Measurements from ENCODE around the gene BCL2L2.

Gene BCL2L2

DNA sequence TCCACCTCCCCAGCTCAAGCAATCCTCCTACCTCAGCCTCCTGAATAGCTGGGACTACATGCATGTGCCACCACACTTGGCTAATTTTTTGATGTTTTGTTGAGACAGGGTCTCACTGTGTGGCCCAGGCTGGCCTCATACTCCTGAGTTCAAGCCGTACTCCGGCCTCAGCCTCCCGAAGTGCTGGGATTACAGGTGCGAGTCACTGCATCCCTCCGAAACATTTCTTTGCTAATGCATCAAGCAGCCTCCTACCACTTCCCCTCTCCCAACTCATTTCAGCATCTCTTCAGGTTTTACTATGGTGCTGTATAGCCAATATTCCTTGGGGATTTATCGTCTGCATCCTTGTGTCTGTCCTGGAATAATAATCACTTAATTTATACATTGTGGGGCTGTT is 48.4 kb downstream of the BCL2L2 start:
- Histone ChIP-seq H3K9ac (ENCODE audit: low read length in 5 of 5) (no peak overlapping the region), H3K9me3 (ENCODE audit: control insufficient read depth in 5 of 5, low read length in 5 of 5) (no peaks in the 10 kb centered on the region), H3K4me3 (ENCODE audit: low read depth in 1 of 5, low read length in 5 of 5) (no peak overlapping the region), H3K36me3 (ENCODE audit: control insufficient read depth in 5 of 5, insufficient read depth in 5 of 5, low read length in 5 of 5) (peaks cover 0 to 25% (median 13%) of the 10 kb centered on the region in 5 donors), H3K27ac (ENCODE audit: low read depth, low read length) (no peak overlapping the region), H3K4me1 (ENCODE audit: control insufficient read depth in 5 of 5, insufficient read depth in 5 of 5, low read length in 5 of 5) (peaks cover 2 to 18% (median 17%) of the 10 kb centered on the region in 5 donors), H3K27me3 (ENCODE audit: control insufficient read depth in 5 of 5, insufficient read depth in 4 of 5, low read length in 5 of 5) (peaks cover 2 to 19% (median 10%) of the 10 kb centered on the region in 5 donors)

DNA sequence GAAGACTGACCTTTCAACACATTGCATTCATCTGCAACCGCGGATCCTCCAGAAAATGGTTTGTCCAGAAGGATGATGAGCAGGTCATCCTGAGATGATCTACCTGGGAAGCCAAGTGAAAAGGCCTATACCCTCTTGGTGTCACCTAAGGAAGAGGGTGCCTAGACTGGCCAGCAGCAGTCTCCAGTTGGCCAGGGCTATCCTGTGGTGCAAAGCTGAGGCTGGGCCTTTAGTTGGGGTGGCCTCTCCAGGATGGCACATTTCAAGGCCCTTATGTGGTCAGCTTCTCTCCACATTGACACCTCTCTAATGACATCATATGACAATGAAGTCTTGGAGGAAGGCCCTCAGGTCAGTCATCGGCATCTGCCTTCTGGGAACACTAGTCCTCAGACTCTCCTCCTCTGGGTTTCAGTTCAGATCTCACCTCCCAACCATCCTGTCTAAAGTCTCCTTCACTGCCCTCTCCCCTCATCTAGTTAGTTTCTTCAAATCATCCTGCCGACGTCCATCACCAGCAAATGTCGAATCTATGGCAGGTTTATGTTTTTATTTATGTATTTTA is 49.3 kb downstream of the BCL2L2 start:
- Histone ChIP-seq H3K27ac (ENCODE audit: low read depth, low read length) (no peak overlapping the region), H3K9me3 (ENCODE audit: control insufficient read depth in 5 of 5, low read length in 5 of 5) (no peaks in the 10 kb centered on the region), H3K36me3 (ENCODE audit: control insufficient read depth in 5 of 5, insufficient read depth in 5 of 5, low read length in 5 of 5) (peaks cover 0 to 30% (median 14%) of the 10 kb centered on the region in 5 donors), H3K4me3 (ENCODE audit: low read depth in 1 of 5, low read length in 5 of 5) (no peak overlapping the region), H3K4me1 (ENCODE audit: control insufficient read depth in 5 of 5, insufficient read depth in 5 of 5, low read length in 5 of 5) (peaks cover 2 to 21% (median 17%) of the 10 kb centered on the region in 5 donors), H3K9ac (ENCODE audit: low read length in 5 of 5) (no peak overlapping the region), H3K27me3 (ENCODE audit: control insufficient read depth in 5 of 5, insufficient read depth in 4 of 5, low read length in 5 of 5) (peaks cover 2 to 17% (median 10%) of the 10 kb centered on the region in 5 donors)

DNA sequence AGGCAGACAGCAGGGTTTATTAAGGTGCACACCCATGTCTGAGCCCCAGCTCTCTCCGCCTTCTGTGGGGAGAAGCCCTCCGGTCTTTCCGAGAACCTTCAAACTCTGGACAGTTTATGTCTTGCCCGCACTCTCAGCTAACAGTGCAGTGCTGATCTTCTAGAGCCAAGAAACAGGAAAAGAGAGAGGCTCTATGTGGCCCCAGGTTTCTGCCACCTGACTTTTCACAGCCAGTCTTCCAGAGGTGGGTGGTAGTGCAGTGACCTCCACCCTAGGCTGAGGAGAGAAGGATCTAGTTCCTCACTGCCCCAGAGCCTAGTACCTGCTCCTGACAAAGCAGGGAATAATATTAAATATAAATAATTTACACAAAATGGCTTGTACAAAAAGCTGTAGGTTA is 50.0 kb downstream of the BCL2L2 start:
- Histone ChIP-seq H3K4me3 (ENCODE audit: low read depth in 1 of 5, low read length in 5 of 5) (no peak overlapping the region), H3K9ac (ENCODE audit: low read length in 5 of 5) (no peak overlapping the region), H3K27me3 (ENCODE audit: control insufficient read depth in 5 of 5, insufficient read depth in 4 of 5, low read length in 5 of 5) (peaks cover 0 to 10% (median 4%) of the 10 kb centered on the region in 5 donors), H3K36me3 (ENCODE audit: control insufficient read depth in 5 of 5, insufficient read depth in 5 of 5, low read length in 5 of 5) (peaks cover 0 to 30% (median 14%) of the 10 kb centered on the region in 5 donors), H3K9me3 (ENCODE audit: control insufficient read depth in 5 of 5, low read length in 5 of 5) (no peaks in the 10 kb centered on the region), H3K4me1 (ENCODE audit: control insufficient read depth in 5 of 5, insufficient read depth in 5 of 5, low read length in 5 of 5) (peaks cover 2 to 20% (median 16%) of the 10 kb centered on the region in 5 donors), H3K27ac (ENCODE audit: low read depth, low read length) (no peak overlapping the region)

DNA sequence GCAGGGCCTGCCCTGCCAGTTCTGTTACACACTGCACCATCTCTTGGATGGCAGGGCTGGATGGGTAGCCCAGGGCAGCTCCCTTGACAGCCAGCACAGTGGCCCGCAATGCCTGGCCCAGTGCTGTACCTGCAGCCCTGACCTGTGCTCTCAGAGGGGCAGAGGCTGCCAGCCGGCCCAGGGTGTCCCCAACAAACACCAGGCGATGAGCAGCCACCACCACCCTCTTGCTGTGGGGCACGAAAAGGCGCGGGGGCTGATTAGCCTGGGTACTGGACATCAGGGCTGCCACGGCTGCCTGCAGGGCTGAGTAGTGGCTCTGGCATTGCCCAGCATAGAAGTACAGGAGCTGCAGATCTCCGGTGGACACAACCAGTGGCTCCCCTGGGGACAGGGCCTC is 50.6 kb downstream of the BCL2L2 start:
- H3K4me3 ChIP-seq (ENCODE audit: low read depth in 1 of 5, low read length in 5 of 5), result no peak overlapping the region
- no peaks in the 10 kb centered on the region for H3K9me3 ChIP-seq (ENCODE audit: control insufficient read depth in 5 of 5, low read length in 5 of 5)
- H3K27ac ChIP-seq (ENCODE audit: low read depth, low read length), result no peak overlapping the region
- H3K4me1 ChIP-seq (ENCODE audit: control insufficient read depth in 5 of 5, insufficient read depth in 5 of 5, low read length in 5 of 5), result peaks cover 2 to 19% (median 16%) of the 10 kb centered on the region in 5 donors
- no peak overlapping the region for H3K9ac ChIP-seq (ENCODE audit: low read length in 5 of 5)
- H3K27me3 ChIP-seq (ENCODE audit: control insufficient read depth in 5 of 5, insufficient read depth in 4 of 5, low read length in 5 of 5), result peaks cover 0 to 4% (median 0%) of the 10 kb centered on the region in 5 donors
- H3K36me3 ChIP-seq (ENCODE audit: control insufficient read depth in 5 of 5, insufficient read depth in 5 of 5, low read length in 5 of 5), result peaks cover 0 to 30% (median 14%) of the 10 kb centered on the region in 5 donors

DNA sequence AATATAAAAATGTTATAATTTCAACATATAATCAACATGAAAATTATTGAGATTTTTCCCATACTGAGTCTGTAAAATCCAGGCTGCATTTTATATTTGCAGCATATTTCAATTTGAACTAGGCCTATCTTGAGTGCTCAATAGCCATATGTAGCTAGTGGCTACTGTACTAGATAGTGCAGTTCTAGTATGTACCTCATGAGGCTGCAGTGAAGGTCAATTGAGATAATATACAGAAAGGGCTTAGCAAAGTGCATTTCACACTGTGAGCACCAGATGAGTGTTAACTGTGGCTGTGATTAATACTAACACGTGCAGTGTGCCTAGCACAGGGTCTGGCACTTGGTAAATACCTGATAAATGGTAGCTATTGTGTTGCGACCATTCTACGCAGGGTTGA is 51.4 kb downstream of the BCL2L2 start:
- Histone ChIP-seq H3K4me1 (ENCODE audit: control insufficient read depth in 5 of 5, insufficient read depth in 5 of 5, low read length in 5 of 5) (peaks cover 1 to 13% (median 11%) of the 10 kb centered on the region in 5 donors), H3K4me3 (ENCODE audit: low read depth in 1 of 5, low read length in 5 of 5) (no peak overlapping the region), H3K9me3 (ENCODE audit: control insufficient read depth in 5 of 5, low read length in 5 of 5) (no peaks in the 10 kb centered on the region), H3K9ac (ENCODE audit: low read length in 5 of 5) (no peak overlapping the region), H3K36me3 (ENCODE audit: control insufficient read depth in 5 of 5, insufficient read depth in 5 of 5, low read length in 5 of 5) (peaks cover 0 to 30% (median 14%) of the 10 kb centered on the region in 5 donors), H3K27me3 (ENCODE audit: control insufficient read depth in 5 of 5, insufficient read depth in 4 of 5, low read length in 5 of 5) (peaks cover 0 to 2% (median 0%) of the 10 kb centered on the region in 5 donors), H3K27ac (ENCODE audit: low read depth, low read length) (no peak overlapping the region)

DNA sequence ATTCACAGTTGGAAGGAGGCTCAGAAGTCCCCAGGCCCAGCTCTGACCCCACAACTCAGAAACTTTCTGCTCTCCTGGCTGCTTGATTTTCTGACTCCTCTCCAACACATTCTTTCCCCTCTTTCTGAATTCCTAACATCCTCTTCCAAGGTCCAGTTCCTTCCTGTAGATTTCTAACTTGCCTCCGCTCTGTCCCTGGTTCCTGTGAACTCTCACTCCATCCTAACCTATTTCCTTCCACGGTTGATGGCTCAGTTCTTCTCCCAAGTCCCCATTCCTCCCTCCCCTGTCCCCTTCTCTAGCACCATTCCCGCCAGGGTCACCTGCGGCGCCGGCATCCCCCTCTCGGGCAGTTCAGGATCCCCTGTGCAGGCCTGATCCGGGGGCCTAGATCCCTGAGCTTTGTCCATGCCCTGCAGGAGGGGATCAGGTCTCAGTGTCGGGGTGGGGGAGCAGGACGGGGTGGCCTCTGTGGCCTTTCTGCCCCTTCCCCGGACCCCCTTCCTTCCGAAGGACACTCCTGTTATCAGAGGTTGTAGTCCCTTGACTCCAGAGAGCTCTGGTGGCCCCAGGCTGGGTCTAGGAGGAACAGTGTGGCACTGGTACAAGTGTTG is 52.0 kb downstream of the BCL2L2 start:
- Histone ChIP-seq H3K27me3 (ENCODE audit: control insufficient read depth in 5 of 5, insufficient read depth in 4 of 5, low read length in 5 of 5) (peaks cover 0 to 2% (median 0%) of the 10 kb centered on the region in 5 donors), H3K9me3 (ENCODE audit: control insufficient read depth in 5 of 5, low read length in 5 of 5) (no peaks in the 10 kb centered on the region), H3K4me3 (ENCODE audit: low read depth in 1 of 5, low read length in 5 of 5) (no peak overlapping the region), H3K36me3 (ENCODE audit: control insufficient read depth in 5 of 5, insufficient read depth in 5 of 5, low read length in 5 of 5) (peaks cover 0 to 30% (median 14%) of the 10 kb centered on the region in 5 donors), H3K9ac (ENCODE audit: low read length in 5 of 5) (peak overlapping the region in 1 of 5 donors; percentile 48), H3K27ac (ENCODE audit: low read depth, low read length) (no peak overlapping the region), H3K4me1 (ENCODE audit: control insufficient read depth in 5 of 5, insufficient read depth in 5 of 5, low read length in 5 of 5) (peaks cover 0 to 19% (median 13%) of the 10 kb centered on the region in 5 donors)

DNA sequence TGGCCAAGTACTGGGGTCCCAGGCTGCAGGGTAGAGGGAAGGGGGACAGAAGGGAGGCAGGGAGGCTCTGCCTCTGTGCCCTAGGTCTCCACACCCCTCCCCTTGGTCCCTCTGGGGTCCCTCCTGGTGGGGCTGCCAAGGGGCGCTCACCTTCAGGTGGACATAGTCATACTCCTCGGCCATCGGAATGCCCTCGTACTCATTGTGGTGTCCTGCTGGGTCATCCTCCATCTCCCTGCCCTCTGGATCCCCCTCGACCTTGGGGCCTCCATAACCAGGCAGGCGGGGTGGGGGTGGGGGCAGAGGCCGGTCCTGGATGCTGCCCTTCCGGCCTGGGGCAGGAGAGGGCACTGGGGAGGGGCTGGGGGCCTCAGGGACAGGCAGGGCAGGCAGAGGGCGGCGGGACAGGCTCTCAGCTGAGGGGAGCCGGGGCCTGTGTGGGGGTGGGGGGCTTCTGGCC is 52.6 kb downstream of the BCL2L2 start:
- peaks cover 0 to 2% (median under 1%) of the 10 kb centered on the region in 5 donors for H3K27me3 ChIP-seq (ENCODE audit: control insufficient read depth in 5 of 5, insufficient read depth in 4 of 5, low read length in 5 of 5)
- peaks cover 0 to 30% (median 14%) of the 10 kb centered on the region in 5 donors for H3K36me3 ChIP-seq (ENCODE audit: control insufficient read depth in 5 of 5, insufficient read depth in 5 of 5, low read length in 5 of 5)
- H3K4me1 ChIP-seq (ENCODE audit: control insufficient read depth in 5 of 5, insufficient read depth in 5 of 5, low read length in 5 of 5), result peaks cover 0 to 24% (median 18%) of the 10 kb centered on the region in 5 donors
- H3K9me3 ChIP-seq (ENCODE audit: control insufficient read depth in 5 of 5, low read length in 5 of 5), result no peaks in the 10 kb centered on the region
- no peak overlapping the region for H3K4me3 ChIP-seq (ENCODE audit: low read depth in 1 of 5, low read length in 5 of 5)
- no peak overlapping the region for H3K27ac ChIP-seq (ENCODE audit: low read depth, low read length)
- peak overlapping the region in 1 of 5 donors; percentile 48 for H3K9ac ChIP-seq (ENCODE audit: low read length in 5 of 5)

DNA sequence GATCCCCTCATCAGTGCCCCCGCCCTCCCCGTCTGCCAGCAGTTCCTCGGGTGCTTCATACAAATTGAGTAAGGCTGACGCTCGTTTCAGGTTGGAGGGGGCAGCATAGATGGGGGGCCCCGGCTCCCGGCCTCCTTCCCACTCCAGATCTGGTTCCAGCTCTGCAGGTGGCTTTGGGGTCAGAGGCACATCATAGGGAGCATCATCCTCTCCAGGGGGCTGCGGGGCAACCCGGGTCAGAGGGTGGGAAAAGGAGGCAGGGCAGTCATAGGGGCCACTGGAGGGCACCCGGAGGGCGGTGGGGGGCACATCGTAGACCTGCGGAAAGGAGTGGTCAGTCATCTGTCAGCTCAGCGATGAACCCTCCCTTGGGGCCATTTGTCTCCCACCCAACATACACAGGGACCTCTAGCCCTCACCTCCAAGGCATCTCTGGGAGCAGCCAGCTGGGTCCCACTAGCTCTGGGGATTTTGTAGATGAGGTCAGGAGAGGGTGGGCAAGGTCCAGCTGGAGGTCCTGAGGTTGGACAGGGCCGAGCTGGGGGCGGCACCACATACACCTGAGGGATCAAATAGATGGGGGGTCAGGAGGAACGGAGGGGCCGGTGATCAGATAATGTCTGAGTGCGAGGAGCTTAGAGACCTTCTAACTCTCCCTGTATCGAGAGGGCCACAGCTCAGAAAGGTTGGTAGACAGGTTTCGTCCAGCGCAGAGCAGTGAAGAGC is 53.3 kb downstream of the BCL2L2 start:
- Histone ChIP-seq H3K27me3 (ENCODE audit: control insufficient read depth in 5 of 5, insufficient read depth in 4 of 5, low read length in 5 of 5) (peaks cover 0 to 5% (median 0%) of the 10 kb centered on the region in 5 donors), H3K4me3 (ENCODE audit: low read depth in 1 of 5, low read length in 5 of 5) (no peak overlapping the region), H3K27ac (ENCODE audit: low read depth, low read length) (no peak overlapping the region), H3K36me3 (ENCODE audit: control insufficient read depth in 5 of 5, insufficient read depth in 5 of 5, low read length in 5 of 5) (peaks cover 0 to 30% (median 14%) of the 10 kb centered on the region in 5 donors), H3K9me3 (ENCODE audit: control insufficient read depth in 5 of 5, low read length in 5 of 5) (no peaks in the 10 kb centered on the region), H3K9ac (ENCODE audit: low read length in 5 of 5) (no peak overlapping the region), H3K4me1 (ENCODE audit: control insufficient read depth in 5 of 5, insufficient read depth in 5 of 5, low read length in 5 of 5) (peaks cover 0 to 31% (median 24%) of the 10 kb centered on the region in 5 donors)

DNA sequence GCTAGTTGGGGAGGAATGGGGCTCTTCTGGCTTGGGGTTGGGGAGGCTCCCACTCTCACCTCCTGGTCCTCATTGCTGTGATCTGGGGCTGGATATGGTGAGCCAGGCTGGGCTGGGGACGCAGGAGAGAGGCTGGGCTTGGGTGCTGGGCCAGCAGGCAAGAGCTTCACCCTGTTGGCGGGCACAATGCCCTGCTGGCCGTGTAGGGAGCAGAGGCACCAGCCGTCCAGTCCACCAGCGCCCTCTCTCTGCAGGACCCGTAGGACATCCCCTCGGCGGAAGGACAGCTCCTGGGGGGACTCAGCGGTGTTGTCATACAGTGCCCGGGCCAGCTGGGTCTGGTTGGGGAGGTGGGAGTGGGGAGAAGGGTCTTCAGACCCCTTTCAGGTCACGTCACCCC is 53.9 kb downstream of the BCL2L2 start:
- H3K27me3 ChIP-seq (ENCODE audit: control insufficient read depth in 5 of 5, insufficient read depth in 4 of 5, low read length in 5 of 5), result peaks cover 0 to 5% (median 0%) of the 10 kb centered on the region in 5 donors
- peaks cover 0 to 34% (median 24%) of the 10 kb centered on the region in 5 donors for H3K4me1 ChIP-seq (ENCODE audit: control insufficient read depth in 5 of 5, insufficient read depth in 5 of 5, low read length in 5 of 5)
- no peak overlapping the region for H3K27ac ChIP-seq (ENCODE audit: low read depth, low read length)
- H3K4me3 ChIP-seq (ENCODE audit: low read depth in 1 of 5, low read length in 5 of 5), result no peak overlapping the region
- H3K36me3 ChIP-seq (ENCODE audit: control insufficient read depth in 5 of 5, insufficient read depth in 5 of 5, low read length in 5 of 5), result peaks cover 0 to 30% (median 14%) of the 10 kb centered on the region in 5 donors
- H3K9me3 ChIP-seq (ENCODE audit: control insufficient read depth in 5 of 5, low read length in 5 of 5), result no peaks in the 10 kb centered on the region
- no peak overlapping the region for H3K9ac ChIP-seq (ENCODE audit: low read length in 5 of 5)

Data from subcutaneous abdominal adipose tissue (tissue), 5 donors.